HUDEP-2 (cell line): ENCODE results near the gene MOG.
"Not testable (repeated sequence)": the region's sequence is repeated elsewhere in the genome, so short reads cannot be mapped to it uniquely, and the experiment has no call there.

ENCODE experiments used
- DNase-seq, 76 experiments: peaks; one replicate each; lab custom pipeline; 2025; ENCODE audit not compliant: unreplicated experiment in 76 of 76; lab: John Stamatoyannopoulos, UW

The MOG gene

DNA sequence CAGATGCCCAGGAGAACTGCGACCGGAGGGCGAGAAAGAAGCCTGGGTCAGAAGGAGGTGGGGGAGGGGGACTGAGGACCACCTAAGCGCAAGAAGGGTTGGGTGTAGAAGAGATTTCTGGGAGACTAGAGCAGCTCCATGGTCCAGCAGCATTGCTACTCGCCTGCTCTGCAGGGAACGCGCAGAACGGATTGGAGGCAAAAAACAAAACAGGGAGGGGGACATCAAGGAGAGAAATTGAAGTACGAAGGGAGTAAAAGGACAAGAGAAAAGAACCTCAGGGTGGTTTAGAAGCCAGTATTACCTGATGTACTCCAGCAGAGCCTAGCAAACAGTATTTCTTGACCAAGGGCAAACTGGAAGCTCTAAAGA, 23.4 kb upstream of the MOG start:
- no peak for DNase-seq

DNA sequence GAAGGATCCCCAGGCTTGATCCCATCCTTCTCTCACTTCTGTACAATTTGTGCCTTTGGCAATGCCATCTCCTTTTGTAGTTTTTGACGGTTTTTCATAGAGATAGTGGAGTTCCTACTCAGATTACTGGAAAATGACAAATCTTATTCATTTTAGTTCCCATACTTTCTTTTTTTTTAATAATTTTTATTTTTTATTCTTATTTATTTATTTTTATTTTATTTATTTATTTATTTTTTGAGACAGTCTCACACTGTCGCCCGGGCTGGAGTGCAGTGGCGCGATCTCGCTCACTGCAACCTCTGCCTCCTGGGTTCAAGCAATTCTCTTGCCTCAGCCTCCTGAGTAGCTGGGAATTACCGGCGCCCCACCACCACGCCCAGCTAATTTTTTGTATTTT, 19.6 kb upstream of the MOG start:
- no peak for DNase-seq

DNA sequence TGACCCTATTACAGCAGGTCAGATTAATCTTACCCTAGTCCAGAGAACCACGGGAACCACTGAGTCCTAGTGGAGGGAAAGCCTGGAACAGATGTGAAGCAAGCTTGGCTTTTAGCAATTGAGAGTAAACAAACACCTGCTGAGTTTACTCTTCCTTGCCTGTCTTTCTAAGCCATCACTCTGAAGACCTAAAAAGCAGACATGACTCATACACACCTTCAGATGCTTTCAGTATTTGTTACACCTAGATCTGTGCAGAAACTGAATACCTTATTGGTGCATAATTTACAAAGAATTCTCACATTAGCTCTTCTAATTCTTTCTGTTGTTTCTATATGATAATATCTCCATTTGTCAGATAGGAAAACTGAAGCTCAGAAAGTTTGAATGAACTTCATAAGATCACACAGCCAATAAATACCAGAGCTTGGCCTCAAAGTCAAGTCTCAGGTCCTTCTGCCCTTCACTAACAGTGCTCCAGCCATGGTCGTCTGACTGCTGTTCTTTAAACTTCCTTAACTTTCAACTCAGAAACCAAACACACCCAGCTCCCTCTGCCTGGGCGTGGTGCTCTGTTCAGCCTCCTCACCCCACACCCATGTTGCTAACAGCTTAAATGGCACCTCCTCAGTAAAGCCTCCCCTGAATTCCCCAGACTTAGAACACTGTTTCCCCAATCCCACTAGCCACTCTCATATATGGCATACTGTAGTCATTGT, 15.3 kb upstream of the MOG start:
- DNase-seq: peak in 57 of 76 experiments; percentile 12 to 66 (median 43)

DNA sequence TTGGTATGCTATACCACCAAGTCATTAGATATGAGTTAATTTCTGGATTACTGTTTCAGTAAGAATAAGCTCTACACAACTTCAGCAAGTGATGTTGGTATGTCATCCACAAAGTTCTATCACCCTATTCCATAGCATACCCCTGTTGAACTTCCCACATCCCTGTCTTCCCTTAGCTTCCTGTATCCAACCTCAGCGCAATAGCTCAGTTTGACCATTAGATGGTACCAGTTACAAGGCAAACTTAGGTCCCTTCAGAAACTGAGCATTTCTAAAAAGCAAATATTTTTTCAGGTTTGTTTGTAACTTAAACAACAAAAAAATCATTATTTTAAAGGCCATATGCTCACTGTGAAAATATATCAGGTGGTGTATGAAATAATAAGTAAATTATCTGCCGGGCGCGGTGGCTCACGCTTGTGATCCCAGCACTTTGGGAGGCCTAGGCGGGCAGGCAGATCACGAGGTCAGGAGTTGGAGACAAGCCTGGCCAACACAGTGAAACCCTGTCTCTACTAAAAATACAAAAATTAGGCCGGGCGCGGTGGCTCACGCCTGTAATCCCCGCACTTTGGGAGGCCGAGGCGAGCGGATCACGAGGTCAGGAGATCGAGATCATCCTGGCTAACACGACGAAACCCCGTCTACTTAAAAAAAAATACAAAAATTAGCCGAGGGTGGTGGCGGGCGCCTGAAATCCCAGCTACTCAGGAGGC, 8.8 kb upstream of the MOG start:
- peak in 11 of 76 experiments; percentile 4 to 36 (median 21) for DNase-seq

DNA sequence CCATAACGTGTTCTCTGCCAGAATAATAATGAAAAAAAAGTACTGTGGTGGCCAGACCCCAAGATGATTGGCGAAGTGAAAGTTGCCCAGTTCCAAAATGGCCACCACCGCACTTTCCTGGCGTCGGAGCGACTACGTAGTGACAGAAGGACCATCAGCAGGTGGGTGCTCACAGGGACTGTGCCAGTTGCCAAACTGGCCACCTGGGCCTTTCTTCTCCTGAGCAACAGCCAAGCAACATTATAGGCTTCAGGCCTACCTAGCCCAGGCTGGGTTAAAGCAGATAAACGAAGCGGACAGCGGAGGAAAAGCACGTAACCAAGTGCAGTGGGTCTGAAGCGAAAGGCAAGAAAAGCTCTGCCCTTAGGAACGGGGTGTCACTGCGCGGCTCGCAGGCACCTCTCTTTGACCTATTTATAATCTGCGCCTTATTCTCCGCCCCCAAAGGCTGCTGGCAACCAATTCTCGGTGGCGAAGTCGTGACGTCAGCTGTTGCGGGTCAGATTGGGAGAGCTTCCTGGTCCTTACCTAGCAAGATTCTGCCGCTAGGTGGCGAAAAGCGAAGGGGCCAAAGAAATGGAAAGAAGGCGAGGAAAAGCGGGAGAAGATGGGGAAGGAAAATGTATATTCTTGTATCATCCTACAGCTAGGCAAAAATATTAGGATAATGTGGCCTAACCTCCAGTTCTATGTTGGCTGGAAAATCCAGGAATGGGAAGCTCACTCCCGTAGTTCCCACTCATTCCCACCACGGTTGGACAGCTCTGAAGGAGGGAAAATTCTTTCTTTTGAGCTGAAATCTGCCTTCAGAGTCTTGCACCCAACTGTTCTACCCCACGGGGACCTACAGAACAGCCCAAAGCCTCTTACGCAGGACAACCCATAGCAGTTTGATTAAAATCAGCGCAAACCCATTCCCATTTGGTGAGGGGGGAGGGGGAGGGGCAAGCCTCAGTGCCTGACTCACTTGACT, 6.9 kb upstream of the MOG start:
- peak; percentile 68 to 99 (median 97) for DNase-seq

DNA sequence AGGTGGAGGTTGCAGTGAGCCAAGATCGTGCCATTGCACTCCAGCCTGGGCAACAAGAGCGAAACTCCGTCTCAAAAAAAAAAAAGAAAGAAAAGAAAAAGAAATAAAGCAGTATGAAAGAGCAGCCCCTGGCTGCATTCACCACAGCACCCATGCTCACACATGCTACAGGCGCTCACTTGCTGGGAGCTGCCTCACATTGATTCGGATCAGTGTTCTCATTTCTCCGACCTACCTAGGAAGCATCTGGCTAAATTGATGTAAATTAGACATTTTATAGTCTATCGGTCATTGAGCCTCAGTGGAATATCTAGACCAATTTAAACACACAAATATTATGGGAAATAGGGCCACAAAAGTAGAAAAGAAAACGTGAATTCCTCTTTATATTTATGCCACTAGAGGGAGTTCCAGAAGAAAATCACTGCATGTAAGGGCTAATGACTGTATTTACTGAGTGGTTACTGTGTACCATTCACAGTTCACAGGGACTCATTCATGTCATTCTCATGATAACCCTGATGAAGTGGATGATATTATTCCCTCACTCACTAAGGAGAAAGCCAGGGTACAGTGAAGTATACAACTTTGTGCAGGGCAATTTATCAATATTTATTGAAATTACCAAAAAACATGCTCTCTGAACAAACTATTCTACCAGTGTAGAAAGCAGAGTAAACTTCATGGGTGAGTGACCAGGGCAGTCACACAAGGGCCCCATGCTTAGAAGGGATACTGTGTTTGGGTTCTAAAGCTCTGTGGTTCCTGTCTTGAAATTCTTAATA, 5.3 kb upstream of the MOG start:
- peak in 13 of 76 experiments; percentile 8 to 41 (median 12) for DNase-seq

DNA sequence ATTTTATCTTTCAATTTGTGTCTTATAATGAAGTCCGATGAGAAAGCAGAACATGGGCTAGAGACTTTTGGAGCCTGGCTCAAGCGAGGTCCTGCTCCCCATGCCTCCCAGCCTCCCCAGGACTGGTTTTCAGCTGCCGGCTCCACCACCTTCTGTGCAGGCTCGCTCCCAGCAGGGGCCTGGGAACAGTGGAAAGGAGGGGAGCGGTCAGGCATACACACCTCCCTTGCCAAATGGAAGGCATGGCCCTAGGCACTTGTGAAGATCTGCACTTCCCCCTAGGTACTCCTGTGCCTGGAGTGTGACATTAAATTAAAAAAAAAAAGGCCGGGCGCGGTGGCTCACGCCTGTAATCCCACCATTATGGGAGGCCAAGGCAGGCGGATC, 4.7 kb upstream of the MOG start:
- no peak for DNase-seq

DNA sequence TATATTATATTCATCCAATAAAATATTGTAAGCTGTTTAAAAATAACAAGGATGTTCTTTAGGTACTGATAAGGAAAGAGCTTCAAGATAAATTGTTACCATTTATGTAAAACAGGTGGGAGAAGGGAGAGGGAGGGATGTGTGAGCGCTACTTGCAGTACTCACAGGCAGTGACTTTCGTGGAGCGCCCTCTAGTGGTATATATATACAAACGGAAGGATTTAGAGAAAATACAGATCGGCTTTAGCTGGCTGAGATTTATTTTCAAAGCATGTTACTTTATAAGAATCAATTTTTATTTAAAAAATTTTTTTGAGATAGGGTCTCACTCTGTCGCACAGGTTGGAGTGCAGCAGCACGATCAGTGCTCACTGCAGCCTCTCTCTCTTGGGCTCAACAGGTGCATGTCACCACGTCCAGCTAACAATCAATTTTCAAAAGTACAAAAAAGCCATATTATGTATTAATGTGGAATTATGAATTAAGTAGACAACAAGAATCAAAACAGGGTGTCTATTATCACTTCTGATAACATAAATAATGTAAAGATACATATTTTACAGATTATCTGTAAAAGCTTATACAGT, 3.3 kb upstream of the MOG start:
- DNase-seq: peak in 40 of 76 experiments; percentile 2 to 72 (median 38)

DNA sequence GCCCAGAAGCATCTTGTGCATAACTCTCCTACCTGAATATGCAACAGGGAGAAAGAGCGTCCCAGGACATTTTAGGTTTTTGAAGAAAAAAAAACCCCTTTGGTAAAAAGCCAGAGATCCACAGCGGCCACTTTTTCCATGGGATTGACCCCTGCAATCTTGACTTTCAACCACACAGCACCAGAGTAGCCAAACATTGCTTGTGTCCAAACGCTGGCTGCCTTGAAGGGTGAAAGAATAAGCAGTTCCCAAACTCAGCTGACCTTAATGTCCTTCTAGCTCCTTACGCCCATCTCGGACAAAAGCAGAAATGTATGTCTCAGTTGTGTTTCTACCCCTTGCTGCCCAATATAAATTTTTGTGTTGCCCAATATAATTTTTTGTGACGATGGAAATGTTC, 1.2 kb upstream of the MOG start:
- DNase-seq: no peak

DNA sequence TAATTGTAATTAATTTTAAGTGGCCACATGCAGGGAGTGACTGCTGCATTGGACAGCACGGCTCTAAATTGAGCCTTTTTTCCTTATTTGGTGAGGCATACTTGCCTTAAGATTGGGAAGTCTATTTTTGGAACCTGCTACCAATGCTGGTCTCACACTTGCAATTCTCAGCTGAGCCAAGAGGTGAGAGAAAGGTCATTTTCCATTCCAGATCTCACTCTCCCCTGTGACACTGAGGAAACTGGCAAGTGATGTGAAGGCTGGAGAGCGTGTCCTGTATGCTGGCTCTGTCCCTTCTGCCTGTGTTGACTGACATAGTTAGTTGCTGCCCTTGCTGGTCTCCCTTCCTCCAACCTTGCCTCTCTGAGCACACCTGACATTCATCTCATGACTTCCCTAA, 735 bp upstream of the MOG start:
- no peak for DNase-seq

DNA sequence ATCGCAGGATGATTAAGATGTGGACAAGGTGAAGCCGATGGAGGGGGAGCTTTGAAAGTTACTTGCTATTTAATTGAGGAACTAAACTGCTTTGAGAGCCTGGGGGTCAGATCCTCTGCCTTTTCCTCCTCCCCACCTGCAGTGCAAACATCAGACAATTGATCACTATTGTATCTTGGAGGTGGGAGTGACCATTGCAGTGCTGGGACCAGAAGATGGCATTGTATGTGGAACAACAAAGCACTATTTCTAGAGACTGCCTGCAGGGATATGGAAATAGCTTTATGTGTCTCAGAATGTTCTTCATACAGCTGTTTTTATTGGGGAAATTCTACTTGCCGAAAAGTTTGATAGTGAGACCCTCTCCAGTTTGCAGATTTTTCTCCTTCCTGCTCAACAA, 4.2 kb downstream of the MOG start:
- DNase-seq: no peak

DNA sequence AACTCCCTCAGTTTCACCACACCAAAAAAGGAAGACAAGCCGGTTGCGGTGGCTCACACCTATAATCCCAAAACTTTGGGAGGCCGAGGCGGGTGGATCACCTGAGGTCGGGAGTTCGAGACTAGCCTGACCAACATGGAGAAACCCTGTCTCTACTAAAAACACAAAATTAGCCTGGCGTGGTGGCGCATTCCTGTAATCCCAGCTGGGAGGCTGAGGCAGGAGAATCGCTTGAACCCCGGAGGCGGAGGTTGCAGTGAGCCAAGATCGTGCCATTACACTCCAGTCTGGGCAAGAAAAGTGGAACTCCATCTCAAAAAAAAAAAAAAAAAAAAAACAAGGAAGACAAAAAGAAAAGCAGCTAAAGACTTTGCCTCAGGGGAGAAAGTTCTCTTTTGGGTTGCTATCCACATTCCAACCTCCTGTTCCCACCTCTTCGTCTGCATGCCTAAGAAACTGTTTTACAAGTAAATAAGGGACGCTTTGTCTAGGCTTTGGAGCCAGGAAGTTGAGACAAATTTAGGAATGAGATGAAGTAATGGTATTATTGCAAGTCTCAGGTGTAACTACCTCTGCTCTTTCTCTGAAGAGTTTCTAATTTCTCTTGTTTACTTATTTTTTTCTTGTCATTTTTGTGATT, 4.7 kb downstream of the MOG start:
- not testable (repeated sequence) for DNase-seq

DNA sequence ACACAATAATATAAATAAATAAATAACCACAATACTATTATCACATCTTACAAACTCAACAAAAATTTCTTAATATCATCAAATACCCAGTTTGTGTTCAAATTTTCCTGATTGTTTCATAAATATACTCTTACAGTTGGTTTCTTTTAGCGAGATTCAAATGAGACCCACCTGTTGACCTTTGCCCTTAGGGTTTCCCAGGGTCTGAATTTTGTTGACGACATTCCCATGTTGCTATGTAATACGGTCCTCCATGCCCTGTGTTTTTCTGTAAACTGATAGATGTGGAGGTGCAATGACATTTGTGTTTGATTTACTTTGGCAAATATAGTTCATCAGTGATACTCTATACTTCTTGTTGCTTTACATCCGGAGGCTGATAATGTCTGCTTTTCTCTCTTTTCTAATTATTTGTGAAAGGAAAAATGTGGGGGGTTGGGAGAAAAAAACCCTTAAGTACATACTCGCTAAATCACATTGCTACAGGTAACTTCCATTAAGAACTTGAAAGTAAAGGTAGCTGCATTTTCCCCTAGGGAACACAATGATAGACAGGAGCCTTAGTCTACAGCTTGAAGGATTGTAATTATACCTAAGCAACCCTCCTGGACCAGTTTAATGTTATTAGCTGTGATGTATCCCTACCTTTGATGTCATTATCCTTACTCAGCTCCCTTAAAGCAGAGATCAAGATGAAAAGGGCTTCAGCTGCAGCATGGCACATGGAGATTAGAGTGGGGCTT, 6.6 kb downstream of the MOG start:
- DNase-seq: no peak

DNA sequence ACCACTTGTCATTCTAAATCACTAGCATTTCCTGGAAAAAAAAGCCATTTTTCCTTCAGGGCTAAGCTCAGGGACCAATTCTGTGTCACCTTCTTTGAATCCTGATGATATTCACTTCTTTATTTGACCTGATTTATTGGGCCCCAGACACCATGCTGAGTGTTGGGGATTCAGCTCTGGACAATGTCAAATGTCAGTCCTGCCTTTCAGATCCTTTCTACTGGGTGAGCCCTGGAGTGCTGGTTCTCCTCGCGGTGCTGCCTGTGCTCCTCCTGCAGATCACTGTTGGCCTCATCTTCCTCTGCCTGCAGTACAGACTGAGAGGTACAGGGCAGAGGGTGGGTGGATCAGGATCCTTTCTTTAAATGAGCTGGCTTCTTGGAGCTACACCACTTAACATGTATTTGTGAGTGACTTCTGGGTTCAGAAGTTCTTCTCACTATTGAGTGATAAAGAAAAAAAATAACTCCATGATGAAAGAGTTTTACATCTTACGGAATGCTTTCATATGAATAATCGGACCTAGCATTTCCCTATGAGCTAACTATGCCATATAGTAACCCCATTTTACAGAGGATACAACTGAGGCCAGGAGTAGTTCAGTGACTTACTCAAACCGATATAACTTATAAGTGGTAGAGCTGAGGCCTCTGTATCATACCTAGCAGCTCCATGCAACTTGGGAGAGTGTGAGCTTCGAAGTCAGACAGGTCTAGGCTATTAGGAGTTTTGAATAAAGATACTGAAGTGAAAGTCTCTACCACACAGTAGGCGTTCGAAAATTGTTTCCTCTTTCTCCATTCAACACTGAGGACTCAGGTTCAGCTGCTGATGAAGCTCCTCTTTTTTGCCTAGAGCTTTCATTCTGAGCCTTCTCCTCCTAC, 9.3 kb downstream of the MOG start:
- no peak for DNase-seq

DNA sequence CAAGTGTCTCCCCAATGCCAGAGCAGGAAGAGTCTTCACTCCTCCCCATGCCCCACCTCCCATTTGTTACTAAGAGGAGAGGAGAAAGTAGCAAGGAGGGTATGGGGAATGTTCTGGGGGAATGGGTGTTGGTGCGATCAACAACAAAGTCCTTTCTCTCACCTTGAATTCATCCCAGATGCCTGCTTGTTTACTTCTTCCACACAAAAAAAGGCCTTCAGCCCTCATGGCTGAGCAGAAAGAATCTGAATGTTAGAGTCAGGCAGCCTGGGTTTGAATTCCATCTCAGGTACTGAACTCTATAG, 9.9 kb downstream of the MOG start:
- no peak for DNase-seq

DNA sequence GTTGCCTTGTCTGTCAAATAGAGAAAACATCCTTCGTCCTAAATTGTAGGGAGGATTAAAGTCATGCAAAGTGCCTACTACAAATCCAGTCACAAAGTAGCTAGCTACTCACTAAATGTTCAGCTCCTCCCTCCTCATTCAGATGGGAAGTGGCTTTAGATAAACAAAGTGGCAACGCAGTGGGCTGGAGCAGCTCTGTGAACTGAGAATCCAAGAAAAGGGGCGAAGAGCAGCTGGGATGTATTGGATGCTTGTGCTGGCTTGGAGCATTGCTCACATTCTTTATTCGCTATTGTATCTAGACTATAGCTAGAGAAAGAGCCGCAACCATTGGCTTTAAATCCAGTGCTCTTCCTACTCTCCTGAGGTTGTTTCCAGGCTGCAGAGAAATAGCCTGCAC, 10.3 kb downstream of the MOG start:
- no peak for DNase-seq

DNA sequence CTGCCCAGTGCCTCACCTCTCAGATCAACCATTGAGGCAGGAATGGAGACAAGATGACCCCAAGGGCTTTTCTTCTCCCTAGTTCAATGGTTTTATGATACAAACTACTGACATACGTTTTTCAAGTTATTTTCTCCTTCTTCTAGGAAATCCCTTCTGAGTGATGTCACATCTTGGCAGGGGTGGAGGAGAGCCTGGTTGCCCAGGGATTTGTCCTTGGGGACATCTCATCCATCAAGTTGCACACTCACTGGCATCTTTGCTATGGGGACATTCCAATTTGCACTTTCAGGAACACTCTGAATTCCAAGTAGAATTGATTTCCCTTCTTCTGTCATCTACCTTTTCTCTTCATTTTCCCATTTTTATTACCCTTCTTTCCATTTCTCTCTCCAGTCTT, 14.1 kb downstream of the MOG start:
- no peak for DNase-seq

DNA sequence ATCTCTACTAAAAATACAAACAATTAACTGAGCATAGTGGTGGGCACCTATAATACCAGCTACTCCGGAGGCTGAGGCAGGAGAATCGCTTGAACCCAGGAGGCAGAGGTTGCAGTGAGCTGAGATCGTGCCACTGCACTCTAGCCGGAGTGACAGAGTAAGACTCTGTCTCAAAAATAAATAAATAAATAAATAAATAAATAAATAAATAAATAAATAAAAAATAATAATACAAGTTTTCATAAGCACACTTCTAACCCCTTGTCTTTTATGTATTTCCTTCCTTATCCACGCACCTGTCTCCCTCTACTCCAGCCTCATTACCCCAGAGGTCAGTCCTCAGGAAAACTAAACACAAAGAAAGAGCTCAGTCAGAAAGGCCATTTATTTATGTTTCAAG, 15.2 kb downstream of the MOG start:
- not testable (repeated sequence) for DNase-seq
